KMS-11 (cell line): ENCODE results near the gene MCC.

Experiments
- H2AFZ ChIP-seq: fragments of 200-600 bp; sonication (generic); 2 replicates; pipeline ENCODE4 v1.6.1; 2016; ENCODE audit warnings: antibody characterized with exemption, mixed run types, low read depth
- H3K27ac ChIP-seq: fragments of 200-600 bp; sonication (generic); 2 replicates; pipeline ENCODE4 v1.6.1; 2016; ENCODE audit warnings: mild to moderate bottlenecking, mixed run types
- H3K27me3 ChIP-seq: fragments of 200-600 bp; sonication (generic); 2 replicates; pipeline ENCODE4 v1.6.1; 2017; ENCODE audit warnings: mild to moderate bottlenecking, low read depth, mixed run types, moderate library complexity; ENCODE audit not compliant: insufficient read depth
- H3K36me3 ChIP-seq: fragments of 200-600 bp; sonication (generic); 2 replicates; pipeline ENCODE4 v1.6.1; 2017; ENCODE audit warnings: mild to moderate bottlenecking, mixed run types; ENCODE audit not compliant: insufficient read depth
- H3K4me1 ChIP-seq: fragments of 200-600 bp; sonication (generic); 2 replicates; pipeline ENCODE4 v1.6.1; 2016; ENCODE audit warnings: mild to moderate bottlenecking, low read depth, mixed run types; ENCODE audit not compliant: poor library complexity, severe bottlenecking
- H3K4me2 ChIP-seq: fragments of 200-600 bp; sonication (generic); 2 replicates; pipeline ENCODE4 v1.7.0; 2016; ENCODE audit warnings: mild to moderate bottlenecking, mixed run types
- H3K4me3 ChIP-seq: fragments of 200-600 bp; sonication (generic); IDR thresholded peaks from 2 replicates; pipeline ENCODE4 v1.6.1; 2017; ENCODE audit warnings: low read depth, low read length, mixed read lengths; ENCODE audit not compliant: insufficient read depth
- H3K79me2 ChIP-seq: fragments of 200-600 bp; sonication (generic); 2 replicates; pipeline ENCODE4 v1.6.1; 2016; ENCODE audit warnings: low read depth, mixed run types; ENCODE audit not compliant: insufficient read depth
- H3K9ac ChIP-seq: fragments of 200-600 bp; sonication (generic); 2 replicates; pipeline ENCODE4 v1.6.1; 2016; ENCODE audit warnings: mild to moderate bottlenecking, mixed run types
- H4K20me1 ChIP-seq: fragments of 200-600 bp; sonication (generic); 2 replicates; pipeline ENCODE4 v1.6.1; 2016; ENCODE audit warnings: mild to moderate bottlenecking, mixed run types; ENCODE audit not compliant: insufficient read depth
- TF ChIP-seq, protein P1 (sequence below): fragments of 200-600 bp; sonication (generic); conservative IDR thresholded peaks from 2 replicates; pipeline ENCODE4 v1.6.1; 2017; ENCODE audit warnings: low read depth, mild to moderate bottlenecking, antibody characterized with exemption, low read length, moderate library complexity, mixed read lengths

The MCC gene

GRCh38 chr5:112975721-112976431 lies 512.4 kb downstream of the MCC start:
- TF ChIP-seq, protein P1, sequence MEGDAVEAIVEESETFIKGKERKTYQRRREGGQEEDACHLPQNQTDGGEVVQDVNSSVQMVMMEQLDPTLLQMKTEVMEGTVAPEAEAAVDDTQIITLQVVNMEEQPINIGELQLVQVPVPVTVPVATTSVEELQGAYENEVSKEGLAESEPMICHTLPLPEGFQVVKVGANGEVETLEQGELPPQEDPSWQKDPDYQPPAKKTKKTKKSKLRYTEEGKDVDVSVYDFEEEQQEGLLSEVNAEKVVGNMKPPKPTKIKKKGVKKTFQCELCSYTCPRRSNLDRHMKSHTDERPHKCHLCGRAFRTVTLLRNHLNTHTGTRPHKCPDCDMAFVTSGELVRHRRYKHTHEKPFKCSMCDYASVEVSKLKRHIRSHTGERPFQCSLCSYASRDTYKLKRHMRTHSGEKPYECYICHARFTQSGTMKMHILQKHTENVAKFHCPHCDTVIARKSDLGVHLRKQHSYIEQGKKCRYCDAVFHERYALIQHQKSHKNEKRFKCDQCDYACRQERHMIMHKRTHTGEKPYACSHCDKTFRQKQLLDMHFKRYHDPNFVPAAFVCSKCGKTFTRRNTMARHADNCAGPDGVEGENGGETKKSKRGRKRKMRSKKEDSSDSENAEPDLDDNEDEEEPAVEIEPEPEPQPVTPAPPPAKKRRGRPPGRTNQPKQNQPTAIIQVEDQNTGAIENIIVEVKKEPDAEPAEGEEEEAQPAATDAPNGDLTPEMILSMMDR: no peak
- peak overlapping the region; percentile 86 for H2AFZ ChIP-seq

GRCh38 chr5:112974901-112975300 lies 513.4 kb downstream of the MCC start:
- no peak overlapping the region for H2AFZ ChIP-seq
- no peak overlapping the region for H3K4me3 ChIP-seq
- H3K4me1 ChIP-seq: peaks cover 29% of the 10 kb centered on the region
- H3K36me3 ChIP-seq: no peaks in the 10 kb centered on the region
- H3K27ac ChIP-seq: no peak overlapping the region
- no peaks in the 10 kb centered on the region for H3K27me3 ChIP-seq
- TF ChIP-seq, protein P1: no peak
- no peaks in the 10 kb centered on the region for H4K20me1 ChIP-seq
- peaks cover 29% of the 10 kb centered on the region for H3K79me2 ChIP-seq
- H3K4me2 ChIP-seq: no peak overlapping the region
- H3K9ac ChIP-seq: no peak overlapping the region

More at GRCh38 chr5:112975721-112976431, 512.4 kb downstream of the MCC start:
- Histone ChIP-seq H3K4me2 (peak overlapping the region; percentile 54), H3K79me2 (peaks cover 39% of the 10 kb centered on the region), H3K4me3 (no peak overlapping the region), H3K27me3 (no peaks in the 10 kb centered on the region), H4K20me1 (no peaks in the 10 kb centered on the region), H3K36me3 (no peaks in the 10 kb centered on the region), H3K4me1 (peaks cover 21% of the 10 kb centered on the region), H3K9ac (peak overlapping the region; percentile 34; the same call in 1 of the 2 replicates), H3K27ac (peak overlapping the region; percentile 26; the same call in 1 of the 2 replicates)

DNA sequence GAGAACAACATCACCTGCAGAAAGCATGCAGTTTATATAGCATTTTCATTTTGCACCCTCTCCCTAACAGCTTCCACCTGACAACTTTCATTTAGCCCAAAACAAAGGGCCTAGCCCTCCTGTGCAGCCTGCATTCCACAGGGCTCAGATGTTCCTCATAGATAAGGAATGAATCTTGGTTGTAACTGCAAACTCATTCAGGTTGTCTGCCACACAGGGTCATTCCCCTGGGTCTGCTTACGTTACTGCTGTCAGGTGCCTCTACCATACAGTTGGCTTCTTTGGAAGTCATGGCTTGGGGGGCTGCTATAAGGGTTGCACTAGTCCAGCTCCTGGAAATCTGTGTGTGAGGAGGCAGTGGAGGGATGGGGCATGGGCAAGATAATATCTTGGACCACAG lies 514.3 kb downstream of the MCC start:
- H3K79me2 ChIP-seq: peaks cover 19% of the 10 kb centered on the region
- H3K27ac ChIP-seq: no peak overlapping the region
- H3K9ac ChIP-seq: no peak overlapping the region
- TF ChIP-seq, protein P1: no peak
- no peak overlapping the region for H3K4me2 ChIP-seq
- H3K27me3 ChIP-seq: no peaks in the 10 kb centered on the region
- no peaks in the 10 kb centered on the region for H3K36me3 ChIP-seq
- no peaks in the 10 kb centered on the region for H4K20me1 ChIP-seq
- H2AFZ ChIP-seq: no peak overlapping the region
- peaks cover 32% of the 10 kb centered on the region for H3K4me1 ChIP-seq
- no peak overlapping the region for H3K4me3 ChIP-seq

- TF ChIP-seq, protein P1: no peak
- Histone ChIP-seq H3K79me2 (peaks cover 11% of the 10 kb centered on the region), H4K20me1 (no peaks in the 10 kb centered on the region), H3K9ac (no peak overlapping the region), H3K4me2 (no peak overlapping the region), H3K27me3 (no peaks in the 10 kb centered on the region), H3K4me3 (no peak overlapping the region), H3K27ac (no peak overlapping the region), H2AFZ (no peak overlapping the region), H3K4me1 (peaks cover 26% of the 10 kb centered on the region), H3K36me3 (no peaks in the 10 kb centered on the region)
Measured at GRCh38 chr5:112973036-112973435, 515.2 kb downstream of the MCC start.
